GM21515 (cell line): ENCODE data around the gene CES2.

Source experiments
- ATAC-seq: cut with Tn5 transposase; IDR thresholded peaks from one replicate; pipeline ENCODE4 v1.9.1; 2021; ENCODE audit not compliant: unreplicated experiment

Gene CES2

DNA sequence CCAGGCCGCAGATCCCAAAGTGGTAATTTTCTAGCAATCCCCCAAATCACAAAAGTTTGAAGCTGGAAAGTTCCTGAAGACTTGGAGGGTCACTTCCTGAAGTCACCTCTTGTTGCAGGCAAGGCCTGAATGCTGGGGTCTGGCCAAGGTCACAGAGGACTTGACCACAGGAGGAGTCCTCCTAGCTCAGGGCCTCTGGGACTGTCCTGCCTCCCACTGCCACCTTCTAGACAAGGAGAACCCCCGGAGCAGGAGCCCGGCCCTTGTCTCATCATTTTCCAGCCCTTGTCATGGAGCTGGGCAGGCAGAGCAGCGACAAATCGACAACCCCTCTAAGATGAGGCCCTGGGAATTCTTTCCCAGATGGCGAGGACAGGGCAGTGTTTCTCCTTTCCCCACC is 17.0 kb upstream of the CES2 start:
- no peak for ATAC-seq

- no peak for ATAC-seq
Measured at GRCh38 chr16:66918803-66919568, 16.3 kb upstream of the CES2 start, which contains the start of gene CDH16. TSS of gene CDH16 (minus strand) at chr16:66918885. CDS start at chr16:66918065, 820 bp downstream.

DNA sequence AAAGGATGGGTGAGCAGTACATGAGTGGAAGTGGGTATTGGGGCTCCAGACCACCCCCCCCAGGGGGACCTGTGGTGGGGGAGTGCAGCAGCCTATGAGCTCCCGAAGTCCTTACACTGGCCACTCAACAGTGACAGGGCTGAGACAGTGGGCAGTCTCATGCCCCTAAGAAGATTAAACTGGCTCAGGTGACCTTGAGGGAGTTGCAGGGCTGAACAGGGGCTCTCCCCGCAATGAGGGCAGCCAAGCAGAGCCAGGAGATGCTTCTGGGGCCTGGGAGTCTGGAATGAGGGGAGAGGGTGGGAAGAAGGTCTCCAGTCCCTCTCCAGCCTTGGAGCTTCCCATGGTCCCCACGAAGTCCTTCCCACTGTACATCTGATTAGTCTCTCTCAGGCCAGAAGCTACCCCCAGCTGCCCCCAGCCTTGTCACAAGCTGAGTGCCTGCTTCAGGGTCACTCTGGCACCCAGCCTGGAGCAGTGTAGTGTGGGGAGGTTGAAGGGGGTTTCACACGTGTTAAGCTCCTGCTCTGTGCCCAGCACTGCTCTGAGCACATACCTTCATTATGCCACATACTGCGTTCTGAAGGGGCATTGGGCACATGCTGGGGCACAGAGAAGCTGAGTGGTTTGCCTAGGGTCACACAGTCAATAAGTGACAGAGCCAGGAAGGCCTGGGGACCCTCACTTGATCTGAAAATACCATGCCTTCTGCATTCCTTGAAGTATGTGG is 15.6 kb upstream of the CES2 start:
- ATAC-seq, result no peak

DNA sequence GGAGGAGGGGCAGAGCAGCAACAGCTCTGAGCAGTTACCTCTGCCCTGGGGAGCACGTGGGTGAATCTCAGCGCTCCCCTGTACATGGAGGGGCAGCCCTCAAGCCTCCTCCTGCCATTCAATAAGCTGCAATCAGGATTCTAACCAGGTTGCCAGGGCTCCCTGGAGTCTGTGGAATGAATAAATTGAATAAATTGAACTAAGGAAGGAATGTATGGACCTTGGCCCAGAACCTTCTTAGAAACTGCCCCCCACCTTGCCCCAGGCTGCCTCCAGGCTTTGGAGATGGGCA is 15.1 kb upstream of the CES2 start:
- ATAC-seq, result no peak

- no peak for ATAC-seq
Measured at GRCh38 chr16:66920924-66921680, 14.2 kb upstream of the CES2 start.

GRCh38 chr16:66921729-66922450 is 13.4 kb upstream of the CES2 start:
- ATAC-seq, result no peak

DNA sequence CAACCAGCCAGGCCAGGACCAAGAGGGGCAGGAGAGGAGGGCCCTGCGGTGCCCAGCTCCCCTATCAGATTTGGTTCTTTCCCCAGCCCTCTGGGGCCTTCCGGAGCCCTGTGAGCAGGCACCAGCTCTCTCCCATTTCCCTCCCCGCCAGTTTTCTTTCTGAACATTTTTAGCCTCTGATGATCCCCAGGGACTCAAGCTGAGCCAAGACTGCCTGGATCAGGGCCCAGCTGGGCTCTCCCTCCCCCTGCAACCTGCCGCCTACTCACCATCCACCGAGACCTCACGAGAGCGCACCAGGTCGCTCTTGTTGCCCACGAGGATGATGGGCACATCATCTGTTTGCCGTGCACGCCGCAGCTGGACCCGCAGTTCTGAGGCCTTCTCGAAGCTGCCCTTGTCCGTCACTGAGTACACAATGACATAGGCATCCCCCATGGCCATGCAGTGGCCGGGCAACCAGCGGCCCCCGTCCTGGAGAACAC is 12.0 kb upstream of the CES2 start:
- ATAC-seq, result no peak

- no peak for ATAC-seq
Measured at GRCh38 chr16:66923866-66924265, 11.4 kb upstream of the CES2 start.

GRCh38 chr16:66924527-66925321 is 10.6 kb upstream of the CES2 start:
- no peak for ATAC-seq

- ATAC-seq, result no peak
Measured at GRCh38 chr16:66925322-66925840, 9.9 kb upstream of the CES2 start, which contains the start of gene RRAD. TSS of gene RRAD (minus strand) at chr16:66925535. CDS start at chr16:66925179, 356 bp downstream.

DNA sequence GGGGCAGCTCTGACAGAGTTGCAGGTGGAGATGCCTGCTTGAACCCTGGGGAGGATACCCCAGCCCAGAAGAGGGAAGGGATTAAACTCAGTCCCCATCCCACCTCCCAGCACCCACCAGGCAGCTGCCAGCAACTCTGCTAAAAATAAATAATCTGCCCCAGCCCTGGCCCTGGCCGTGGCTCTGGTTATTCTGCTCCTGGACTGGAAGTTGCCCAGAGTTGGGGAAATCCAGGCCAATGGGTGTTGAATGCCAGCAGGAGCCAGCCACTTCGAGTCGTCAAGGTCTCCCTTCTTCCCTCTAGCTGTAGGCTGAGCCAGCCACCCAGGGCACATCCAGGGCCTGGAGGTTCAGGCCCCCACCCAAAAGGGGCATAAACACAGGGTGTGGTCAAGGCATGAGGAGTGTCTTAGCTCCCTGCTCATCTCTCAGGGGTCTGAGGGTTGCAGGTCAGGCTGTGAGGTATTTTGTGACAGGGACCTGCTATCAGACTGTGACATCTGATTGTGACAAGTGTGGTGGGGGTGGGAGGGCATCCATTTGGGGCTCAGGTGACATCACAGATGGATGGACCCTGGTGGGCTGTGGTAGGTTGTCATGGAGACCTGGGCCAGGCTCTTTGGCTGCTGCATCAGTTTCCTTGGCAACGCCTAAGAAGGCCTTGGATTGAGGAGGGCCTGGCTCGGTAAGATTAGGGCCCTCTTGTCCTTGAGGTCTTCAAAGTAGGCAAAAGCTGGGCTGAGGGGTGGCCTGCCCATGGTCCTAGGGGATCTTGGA is 9.0 kb upstream of the CES2 start:
- ATAC-seq, result no peak

DNA sequence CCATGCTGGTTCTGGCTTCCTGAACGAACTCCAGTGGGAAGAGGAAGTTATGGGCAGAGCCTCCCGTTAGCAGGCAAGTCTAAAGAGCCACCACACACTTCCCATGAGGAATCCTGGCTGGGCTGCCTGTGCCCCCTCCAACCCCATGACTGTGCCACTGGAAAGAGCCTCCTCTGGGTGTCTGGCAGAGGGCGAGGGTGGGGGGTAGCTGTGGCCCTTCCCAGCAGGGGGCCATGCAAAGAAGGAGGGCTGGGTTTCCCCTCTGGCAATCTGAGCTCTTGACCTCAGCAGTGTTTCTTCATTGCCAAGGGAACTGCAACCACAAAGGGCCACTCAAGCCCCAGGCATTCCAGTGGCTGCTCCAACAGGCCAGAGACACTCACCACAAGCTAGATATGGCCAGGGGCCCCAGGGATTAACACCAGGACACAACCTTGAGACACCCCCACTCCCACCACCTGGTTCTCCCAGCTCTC is 8.3 kb upstream of the CES2 start:
- ATAC-seq, result no peak

DNA sequence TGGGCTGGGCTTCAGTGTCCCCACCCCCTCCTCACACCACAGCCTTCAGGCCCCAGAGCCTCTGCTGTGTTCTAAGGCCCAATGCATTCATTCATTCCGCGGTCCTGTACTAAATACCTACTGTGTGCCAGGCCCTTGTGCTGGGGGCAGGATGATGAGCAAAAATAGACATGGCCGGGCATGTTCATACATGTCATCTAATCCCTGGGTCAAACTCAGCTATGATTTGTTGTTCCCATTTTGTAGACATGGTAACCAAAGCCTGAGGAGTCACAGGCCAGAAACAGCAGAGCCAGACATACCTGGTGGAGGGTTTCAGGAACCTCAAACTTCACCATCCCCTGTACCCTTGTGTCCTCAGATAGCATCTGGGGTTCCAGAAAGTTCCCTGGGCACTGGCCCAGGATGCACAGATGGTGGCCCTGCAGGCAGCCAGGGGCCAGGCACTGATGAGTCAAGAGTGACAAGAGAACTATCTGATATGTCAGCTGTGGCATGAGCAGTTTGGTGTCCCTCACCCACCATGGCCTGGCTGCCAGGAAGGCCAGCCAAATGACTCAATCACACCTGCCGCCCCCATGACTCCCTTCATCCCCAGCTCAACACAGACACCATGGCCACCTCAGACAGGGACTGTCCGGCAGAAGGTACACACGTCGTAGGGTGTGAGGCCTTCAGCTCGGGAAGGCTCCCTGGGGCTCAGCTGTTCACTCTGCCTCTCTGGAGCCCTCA is 7.2 kb upstream of the CES2 start:
- ATAC-seq, result no peak

GRCh38 chr16:66928702-66929388 is 6.5 kb upstream of the CES2 start:
- ATAC-seq, result no peak

DNA sequence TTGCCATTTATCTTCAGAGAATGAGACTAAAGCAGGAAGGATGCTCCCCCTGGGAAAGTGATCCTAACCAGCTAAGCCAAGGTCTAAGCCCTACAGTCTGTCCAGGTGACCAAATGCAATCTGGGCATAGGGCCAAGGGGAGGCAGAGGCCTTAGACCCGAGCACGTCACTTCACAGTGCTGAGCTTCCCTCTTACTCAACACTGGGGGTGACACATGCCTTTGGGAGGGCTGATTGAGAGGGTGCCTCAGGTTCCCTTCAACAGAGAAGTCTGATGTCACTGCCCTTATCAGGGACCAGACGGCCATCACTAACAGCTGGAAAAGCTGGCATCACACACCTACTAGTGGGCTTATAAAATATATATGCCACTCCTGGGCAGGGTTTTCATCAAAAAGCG is 5.1 kb upstream of the CES2 start:
- ATAC-seq, result no peak

DNA sequence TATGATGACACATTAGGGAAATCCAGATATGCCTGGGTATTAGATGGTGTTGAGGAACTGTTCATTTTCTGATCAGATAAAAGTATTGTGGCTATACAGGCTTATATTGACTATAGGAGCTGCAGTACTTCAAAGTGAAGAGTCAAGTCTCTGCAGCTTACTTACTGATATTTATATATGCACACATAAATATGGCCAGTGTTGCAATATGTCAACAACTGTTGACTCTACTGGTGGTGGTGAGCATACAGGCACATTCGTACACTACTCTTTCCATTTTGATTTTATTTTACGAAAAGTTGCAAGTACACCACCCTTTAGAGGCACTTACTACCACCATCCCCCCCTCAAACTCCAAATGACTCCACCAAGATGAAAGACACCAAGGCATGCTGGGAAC is 3.7 kb upstream of the CES2 start:
- no peak for ATAC-seq

GRCh38 chr16:66932076-66932475 is 3.2 kb upstream of the CES2 start:
- ATAC-seq, result no peak

DNA sequence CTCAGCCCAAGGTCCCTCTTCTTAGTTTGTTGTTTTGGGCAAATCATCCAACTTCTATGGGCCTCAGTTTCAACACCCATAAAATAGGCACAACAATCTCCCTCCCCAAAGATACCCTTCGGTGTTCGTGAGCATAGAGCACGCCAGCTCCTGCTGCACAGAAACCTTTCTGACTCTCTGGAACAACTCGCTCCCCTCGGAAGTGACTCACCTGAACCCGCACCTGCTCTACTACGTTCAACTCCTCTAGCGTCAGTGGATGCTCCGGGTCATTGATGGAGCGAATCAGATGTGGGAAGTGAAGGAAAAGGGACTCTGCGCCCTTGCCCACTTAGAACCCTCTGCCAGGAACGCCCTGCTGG is 1.6 kb upstream of the CES2 start:
- ATAC-seq, result no peak
